ENCODE results near the gene GPR183. TPM values are rescaled to one million over a fixed set of nuclear protein-coding genes. Genes with fewer than 3 reads are reported as not detected.
"Not testable (repeated sequence)": the region's sequence is repeated elsewhere in the genome, so short reads cannot be mapped to it uniquely, and the experiment has no call there.

GPR183 gene
- total RNA-seq, 2 donors from 2014 or later: 19.6 to 24.5 TPM

GRCh38 chr13:99251921-99252320 lies 55.3 kb downstream of the GPR183 start:
- H3K27me3 ChIP-seq (replicated peaks; ENCODE audit: insufficient read depth): no peaks in the 10 kb centered on the region
- H3K4me3 ChIP-seq: no peak overlapping the region
- TF ChIP-seq CTCF (IDR thresholded peaks at IDR 0.05): no peak
- no peaks in the 10 kb centered on the region for H3K36me3 ChIP-seq
- peaks cover 4 to 9% of the 10 kb centered on the region in 2 donors for H3K4me1 ChIP-seq (ENCODE audit: control insufficient read depth in 1 of 2, low read depth in 2 of 2)
- H3K27ac ChIP-seq: no peak overlapping the region
- no peaks in the 10 kb centered on the region for H3K9me3 ChIP-seq
- DNase-seq (ENCODE audit: low spot score) (no peak), ATAC-seq (ENCODE audit: insufficient number of reproducible peaks, low FRiP score, low read depth) (no peak)

- H3K27me3 ChIP-seq (replicated peaks; ENCODE audit: insufficient read depth): no peaks in the 10 kb centered on the region
- no peaks in the 10 kb centered on the region for H3K36me3 ChIP-seq
- TF ChIP-seq CTCF (IDR thresholded peaks at IDR 0.05): no peak
- peaks cover 0 to 2% of the 10 kb centered on the region in 2 donors for H3K4me1 ChIP-seq (ENCODE audit: control insufficient read depth in 1 of 2, low read depth in 2 of 2)
- DNase-seq (ENCODE audit: low spot score): no peak
- H3K4me3 ChIP-seq: no peak overlapping the region
- ATAC-seq (ENCODE audit: insufficient number of reproducible peaks, low FRiP score, low read depth): no peak
- H3K9me3 ChIP-seq: no peaks in the 10 kb centered on the region
- H3K27ac ChIP-seq: no peak overlapping the region
These were observed 56.0 kb downstream of the GPR183 start for GRCh38 chr13:99250982-99251825.

GRCh38 chr13:99249606-99250005 lies 57.6 kb downstream of the GPR183 start:
- not testable (repeated sequence) for H3K9me3 ChIP-seq; H3K4me3 ChIP-seq; H3K27me3 ChIP-seq (replicated peaks; ENCODE audit: insufficient read depth); H3K4me1 ChIP-seq (ENCODE audit: control insufficient read depth in 1 of 2, low read depth in 2 of 2); H3K27ac ChIP-seq; H3K36me3 ChIP-seq; DNase-seq (ENCODE audit: low spot score); ATAC-seq (ENCODE audit: insufficient number of reproducible peaks, low FRiP score, low read depth)

- H3K27me3 ChIP-seq (replicated peaks; ENCODE audit: insufficient read depth); H3K4me3 ChIP-seq; H3K36me3 ChIP-seq; ATAC-seq (ENCODE audit: insufficient number of reproducible peaks, low FRiP score, low read depth); H3K9me3 ChIP-seq; H3K4me1 ChIP-seq (ENCODE audit: control insufficient read depth in 1 of 2, low read depth in 2 of 2); H3K27ac ChIP-seq; DNase-seq (ENCODE audit: low spot score): not testable (repeated sequence)
These were observed 58.0 kb downstream of the GPR183 start for GRCh38 chr13:99249178-99249577.

GRCh38 chr13:99246100-99246499 lies 61.1 kb downstream of the GPR183 start:
- H3K4me3 ChIP-seq: no peak overlapping the region
- no peak overlapping the region for H3K27ac ChIP-seq
- no peaks in the 10 kb centered on the region for H3K9me3 ChIP-seq
- no peak for ATAC-seq (ENCODE audit: insufficient number of reproducible peaks, low FRiP score, low read depth)
- H3K4me1 ChIP-seq (ENCODE audit: control insufficient read depth in 1 of 2, low read depth in 2 of 2): no peaks in the 10 kb centered on the region
- no peak for TF ChIP-seq CTCF (IDR thresholded peaks at IDR 0.05)
- no peaks in the 10 kb centered on the region for H3K27me3 ChIP-seq (replicated peaks; ENCODE audit: insufficient read depth)
- no peaks in the 10 kb centered on the region for H3K36me3 ChIP-seq
- DNase-seq (ENCODE audit: low spot score): no peak

Other genes with a start within 250 kb of the GPR183 start
- gene UBAC2, start 106.5 kb downstream of the GPR183 start, total RNA-seq: 10 to 100 TPM; 41.3 to 49.7 TPM
- gene GPR18, start 49.0 kb downstream of the GPR183 start, total RNA-seq: not detected
- 100 to 1,000 TPM in 1 of 2 donors, 10 to 100 TPM in 1; 92.9 to 107 TPM for gene TM9SF2, start 194.1 kb upstream of the GPR183 start, total RNA-seq

Data from thoracic aorta (tissue), 2 donors.